GM18868 (cell line): Measurements from ENCODE around the gene AANAT.

Source experiments
- ATAC-seq: cut with Tn5 transposase; IDR thresholded peaks from one replicate; pipeline ENCODE4 v1.9.1; 2021; ENCODE audit warnings: mild to moderate bottlenecking, moderate library complexity; ENCODE audit not compliant: unreplicated experiment

Gene AANAT

GRCh38 chr17:76467809-76468633 is 618 bp downstream of the AANAT start:
- ATAC-seq, result no peak

GRCh38 chr17:76468634-76469010 is 1.2 kb downstream of the AANAT start:
- no peak for ATAC-seq

GRCh38 chr17:76469076-76469990 is 1.9 kb downstream of the AANAT start:
- no peak for ATAC-seq

GRCh38 chr17:76469991-76470739 is 2.8 kb downstream of the AANAT start:
- ATAC-seq, result no peak

GRCh38 chr17:76471498-76472257 is 4.3 kb downstream of the AANAT start:
- no peak for ATAC-seq

- no peak for ATAC-seq
Observed at GRCh38 chr17:76472258-76472645, 4.8 kb downstream of the AANAT start.

GRCh38 chr17:76472726-76473125 is 5.3 kb downstream of the AANAT start:
- no peak for ATAC-seq

GRCh38 chr17:76473541-76473985 is 6.2 kb downstream of the AANAT start:
- no peak for ATAC-seq

GRCh38 chr17:76474238-76474637 is 6.8 kb downstream of the AANAT start:
- ATAC-seq, result no peak

- no peak for ATAC-seq
Observed at GRCh38 chr17:76474894-76475293, 7.5 kb downstream of the AANAT start.

GRCh38 chr17:76475302-76475701 is 7.9 kb downstream of the AANAT start:
- no peak for ATAC-seq

- ATAC-seq, result no peak
Observed at GRCh38 chr17:76476736-76477135, 9.3 kb downstream of the AANAT start.

- no peak for ATAC-seq
Observed at GRCh38 chr17:76477576-76477975, 10.2 kb downstream of the AANAT start.

- ATAC-seq, result no peak
Observed at GRCh38 chr17:76478097-76478496, 10.7 kb downstream of the AANAT start.

- no peak for ATAC-seq
Observed at GRCh38 chr17:76478730-76479514, 11.5 kb downstream of the AANAT start.

GRCh38 chr17:76479515-76480060 is 12.2 kb downstream of the AANAT start:
- no peak for ATAC-seq

GRCh38 chr17:76480632-76481031 is 13.2 kb downstream of the AANAT start:
- no peak for ATAC-seq

- ATAC-seq, result peak; percentile 60
Observed at GRCh38 chr17:76481071-76481655, 13.8 kb downstream of the AANAT start.

- ATAC-seq, result no peak
Observed at GRCh38 chr17:76484228-76484725, 16.9 kb downstream of the AANAT start.
